GM18511 (cell line): ENCODE measurements around the gene ZNF205.
"Not testable (repeated sequence)": the region's sequence is repeated elsewhere in the genome, so short reads cannot be mapped to it uniquely, and the experiment has no call there.

Experiments used
- ATAC-seq: cut with Tn5 transposase; IDR thresholded peaks from one replicate; pipeline ENCODE4 v1.9.1; 2021; ENCODE audit warnings: mild to moderate bottlenecking, moderate library complexity; ENCODE audit not compliant: unreplicated experiment

Gene ZNF205

DNA sequence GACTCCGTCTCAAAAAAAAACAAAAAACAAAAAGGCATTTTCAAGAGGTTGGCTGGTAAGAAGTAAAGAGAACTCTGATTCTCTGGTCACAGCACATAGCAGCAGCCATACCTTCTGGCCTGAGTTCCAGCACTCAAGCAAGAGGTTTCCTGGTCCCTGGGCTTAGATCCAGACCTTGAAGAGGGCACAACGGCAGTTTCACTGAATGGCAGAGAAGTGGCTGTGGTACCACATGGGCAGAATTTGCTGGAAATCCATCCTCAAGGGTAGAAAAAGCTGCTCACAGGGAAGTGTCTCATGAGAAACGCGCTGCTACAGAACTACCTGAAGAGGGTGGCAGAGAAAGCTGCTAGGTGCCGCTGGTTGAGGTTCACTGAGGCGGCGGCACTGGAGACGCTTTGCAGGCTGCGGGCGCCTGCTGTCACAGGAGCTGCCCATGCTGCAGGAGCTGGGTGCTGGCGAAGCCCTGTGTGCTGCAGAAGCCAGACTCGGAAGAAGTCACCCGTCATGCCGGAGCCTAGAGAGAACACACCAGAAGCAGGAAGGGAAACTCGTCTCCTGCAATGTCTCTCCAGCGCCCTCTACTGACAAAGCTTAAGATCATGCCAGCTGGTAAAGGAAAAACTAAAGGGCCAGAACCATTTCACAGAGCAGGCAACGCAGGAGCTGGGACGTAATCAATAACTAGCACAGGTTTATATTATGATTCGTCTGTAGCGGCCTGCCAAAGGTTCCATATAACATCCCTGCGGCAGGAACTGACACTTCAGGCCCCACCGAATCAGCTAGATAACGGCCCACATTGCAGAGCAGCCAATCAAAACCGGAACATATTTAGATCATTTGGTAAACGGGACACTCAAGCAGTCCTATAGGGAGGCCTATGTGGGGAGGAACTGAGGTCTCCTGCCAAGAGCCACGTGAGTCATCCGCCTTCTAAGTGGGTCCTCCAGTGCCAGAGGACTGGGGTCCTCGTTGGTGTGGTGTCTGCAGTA, 17.0 kb downstream of the ZNF205 start:
- ATAC-seq = peak; percentile 65

DNA sequence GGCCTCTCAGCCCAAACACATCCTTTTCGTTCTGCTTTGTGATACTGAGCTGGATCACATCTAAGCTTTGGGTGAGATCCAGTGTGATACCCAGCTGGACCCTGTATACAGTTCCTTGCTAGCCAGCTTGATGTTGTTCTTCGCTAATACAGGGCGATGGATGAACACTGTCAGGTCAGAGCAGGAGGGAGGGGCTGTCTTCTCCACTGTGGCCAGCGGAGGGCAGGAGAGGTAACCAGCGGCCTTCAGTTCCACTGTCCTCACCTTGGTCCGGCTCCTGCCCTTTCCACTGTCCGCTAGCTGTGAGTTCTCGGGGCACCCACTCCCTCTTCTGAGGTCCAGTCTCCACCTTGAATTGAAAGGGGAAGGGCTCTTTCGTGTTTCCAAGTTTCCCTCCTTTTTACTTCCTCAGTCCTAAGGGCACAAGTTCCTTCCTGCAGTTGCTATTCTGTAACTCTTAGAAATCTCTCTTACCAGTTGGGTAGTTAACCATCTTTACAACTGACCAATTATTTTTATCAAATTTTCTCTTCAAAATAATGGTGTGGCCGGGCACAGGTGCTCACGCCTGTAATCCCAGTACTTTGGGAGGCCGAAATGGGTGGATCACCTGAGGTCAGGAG, 19.5 kb downstream of the ZNF205 start:
- ATAC-seq = no peak

DNA sequence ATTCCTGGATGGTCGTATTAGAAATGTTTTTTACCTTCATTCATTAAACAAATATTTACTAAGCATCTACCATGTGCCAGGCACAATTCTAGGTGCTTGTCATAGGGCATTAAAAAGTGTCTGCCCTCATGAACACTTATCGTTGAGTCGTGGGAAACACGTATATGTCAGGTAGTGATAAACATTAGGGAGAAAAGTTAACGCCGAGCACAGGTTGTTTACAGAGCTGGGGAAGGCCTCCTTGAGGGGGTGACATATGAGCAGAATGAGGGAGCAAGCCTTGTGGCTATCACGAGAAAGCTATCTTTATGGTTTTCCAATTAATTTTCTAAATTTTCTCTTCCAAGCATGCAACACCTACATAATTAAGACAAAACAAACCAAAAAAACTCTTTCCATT, 21.5 kb downstream of the ZNF205 start:
- no peak for ATAC-seq

DNA sequence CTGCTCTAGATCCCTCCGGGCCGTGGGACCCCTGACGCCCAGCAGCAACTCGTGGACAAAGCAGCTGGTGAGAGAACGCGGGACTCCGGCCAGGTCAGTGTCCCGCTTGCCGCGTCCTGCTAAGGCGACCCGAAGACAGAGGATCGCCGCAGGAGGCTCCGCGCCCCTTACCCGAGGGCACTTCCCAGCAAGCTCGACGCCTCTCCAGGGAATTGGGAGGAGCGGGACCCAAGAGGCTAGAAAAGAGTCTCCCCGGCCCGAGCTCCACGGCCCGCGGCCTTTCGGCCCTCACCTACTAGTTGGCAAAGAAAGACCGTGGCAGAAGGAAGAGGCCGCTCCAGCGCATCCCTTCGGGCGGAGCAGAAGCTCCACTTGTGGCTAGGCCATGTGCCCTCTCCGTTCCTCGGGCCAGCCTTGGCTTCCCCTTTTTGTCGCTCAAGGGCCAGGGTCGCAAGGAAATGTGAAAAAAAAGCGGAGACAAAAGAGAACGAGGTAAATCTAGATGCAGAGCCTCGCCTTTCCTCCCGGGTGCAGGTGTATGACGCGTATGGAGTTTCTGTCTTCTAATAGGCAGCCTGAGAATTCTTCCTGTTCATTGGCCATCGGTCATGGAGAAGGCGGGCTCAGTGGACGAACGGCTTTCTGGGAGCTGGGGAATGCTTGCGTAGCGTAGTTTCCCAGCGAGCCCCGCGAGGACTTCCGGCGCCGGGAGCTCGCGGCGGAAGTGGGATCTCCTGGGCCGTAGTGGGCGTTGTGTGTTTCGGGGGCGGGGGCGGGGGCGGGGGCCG, 22.1 kb downstream of the ZNF205 start, which contains the start of gene ZNF213:
Gene ZNF213, plus strand, starts transcription at position 692 of the 788 bp plus-strand sequence. CDS start 2,252 bp downstream, outside the sequence.
- peak; percentile 95 for ATAC-seq

DNA sequence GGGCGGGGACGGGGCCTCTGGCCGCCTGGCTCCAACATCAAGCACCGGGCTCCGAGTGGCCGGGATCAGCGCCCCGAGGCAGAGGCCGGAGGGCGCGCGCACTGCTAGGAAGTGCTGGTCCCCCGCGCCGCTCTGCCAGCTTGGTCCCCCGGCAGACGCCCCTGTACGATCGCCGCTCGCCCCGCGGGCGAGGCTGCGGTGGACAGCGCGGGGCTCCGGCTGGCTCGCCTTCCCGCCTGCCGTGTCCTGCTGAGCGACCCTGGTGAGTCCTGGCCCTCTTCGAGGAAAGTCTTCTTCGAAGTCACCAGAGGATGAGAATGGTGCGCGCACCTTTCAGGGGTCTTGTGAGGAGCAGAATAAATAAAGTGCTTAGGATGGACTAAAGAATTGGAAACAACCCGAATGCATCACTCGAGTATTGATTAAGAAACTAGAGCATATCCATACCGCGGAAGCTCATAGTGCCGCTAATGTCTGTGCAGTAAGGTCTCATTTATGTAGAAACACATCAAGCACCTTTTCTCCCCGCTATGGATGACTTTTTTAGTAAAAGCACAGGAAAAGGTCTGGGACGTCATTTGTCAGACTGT, 22.8 kb downstream of the ZNF205 start:
- peak; percentile 2 for ATAC-seq

DNA sequence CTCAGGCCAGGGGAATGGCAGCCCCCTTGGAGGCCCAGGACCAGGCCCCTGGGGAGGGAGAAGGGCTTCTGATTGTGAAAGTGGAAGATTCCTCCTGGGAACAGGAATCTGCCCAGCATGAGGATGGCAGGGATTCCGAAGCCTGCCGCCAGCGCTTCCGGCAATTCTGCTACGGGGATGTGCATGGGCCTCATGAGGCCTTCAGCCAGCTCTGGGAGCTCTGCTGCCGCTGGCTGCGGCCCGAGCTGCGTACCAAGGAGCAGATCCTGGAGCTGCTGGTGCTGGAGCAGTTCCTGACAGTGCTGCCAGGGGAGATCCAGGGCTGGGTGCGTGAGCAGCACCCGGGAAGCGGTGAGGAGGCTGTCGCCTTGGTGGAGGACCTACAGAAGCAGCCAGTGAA, 24.9 kb downstream of the ZNF205 start:
- no peak for ATAC-seq

DNA sequence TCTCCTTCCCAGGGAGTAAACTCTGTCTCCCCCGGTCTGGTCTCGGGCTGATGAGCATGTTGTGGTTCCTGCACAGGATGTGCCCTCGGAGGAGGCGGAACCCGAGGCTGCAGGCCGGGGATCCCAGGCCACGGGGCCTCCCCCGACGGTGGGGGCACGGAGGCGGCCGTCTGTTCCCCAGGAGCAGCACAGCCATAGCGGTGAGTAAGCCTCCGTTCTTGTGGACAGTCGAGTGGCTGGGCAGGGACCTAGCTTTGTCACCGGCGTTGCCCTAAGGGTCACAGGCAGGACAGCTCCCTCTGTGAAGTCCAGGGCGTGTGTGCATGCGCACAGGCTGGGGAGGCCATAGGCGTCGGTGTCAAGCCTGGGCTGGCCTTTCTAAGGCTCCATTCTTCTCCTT, 26.0 kb downstream of the ZNF205 start:
- ATAC-seq = no peak

DNA sequence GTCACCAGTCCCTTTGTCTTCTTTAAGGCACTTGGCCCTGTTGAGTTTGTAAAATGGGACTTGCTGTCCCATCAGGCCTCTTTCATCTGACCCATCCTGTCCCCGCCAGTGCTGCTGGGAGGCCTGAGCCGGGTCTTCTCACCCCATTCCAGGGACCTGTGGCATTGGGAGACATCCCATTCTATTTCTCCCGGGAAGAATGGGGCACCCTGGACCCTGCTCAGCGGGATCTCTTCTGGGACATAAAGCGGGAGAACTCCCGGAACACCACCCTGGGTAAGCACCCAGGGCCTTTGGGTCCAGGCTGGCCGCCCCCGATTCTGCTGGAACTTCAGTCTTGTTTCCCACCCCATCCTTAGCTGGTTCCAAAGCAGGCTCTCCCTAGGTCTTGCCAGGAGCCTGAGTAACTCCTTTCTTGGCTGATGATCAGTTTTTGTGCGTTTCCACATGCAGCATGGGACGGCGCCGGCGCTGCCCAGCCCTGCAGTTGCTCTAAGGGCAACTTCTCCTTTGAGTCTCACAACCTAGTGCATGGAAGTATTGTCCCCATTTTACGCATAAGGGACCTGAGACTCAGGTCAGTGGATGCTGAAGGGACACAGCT, 26.5 kb downstream of the ZNF205 start:
- no peak for ATAC-seq

DNA sequence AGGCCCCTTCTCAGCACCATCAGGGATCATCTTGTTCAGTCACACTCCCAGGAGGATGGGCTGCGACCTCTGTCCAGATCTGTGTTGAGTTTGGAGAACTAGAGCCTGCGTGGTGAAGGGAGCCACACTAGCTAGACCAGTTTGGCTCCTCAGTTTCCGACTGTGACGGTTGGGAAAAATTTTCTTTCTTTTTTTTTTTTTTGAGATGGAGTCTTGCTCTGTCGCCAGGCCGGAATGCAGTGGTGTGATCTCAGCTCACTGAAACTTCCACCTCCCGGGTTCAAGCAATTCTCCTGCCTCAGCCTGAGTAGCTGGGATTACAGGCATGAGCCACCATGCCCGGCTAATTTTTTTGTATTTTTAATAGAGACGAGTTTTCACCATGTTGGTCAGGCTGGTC, 27.2 kb downstream of the ZNF205 start:
- not testable (repeated sequence) for ATAC-seq

DNA sequence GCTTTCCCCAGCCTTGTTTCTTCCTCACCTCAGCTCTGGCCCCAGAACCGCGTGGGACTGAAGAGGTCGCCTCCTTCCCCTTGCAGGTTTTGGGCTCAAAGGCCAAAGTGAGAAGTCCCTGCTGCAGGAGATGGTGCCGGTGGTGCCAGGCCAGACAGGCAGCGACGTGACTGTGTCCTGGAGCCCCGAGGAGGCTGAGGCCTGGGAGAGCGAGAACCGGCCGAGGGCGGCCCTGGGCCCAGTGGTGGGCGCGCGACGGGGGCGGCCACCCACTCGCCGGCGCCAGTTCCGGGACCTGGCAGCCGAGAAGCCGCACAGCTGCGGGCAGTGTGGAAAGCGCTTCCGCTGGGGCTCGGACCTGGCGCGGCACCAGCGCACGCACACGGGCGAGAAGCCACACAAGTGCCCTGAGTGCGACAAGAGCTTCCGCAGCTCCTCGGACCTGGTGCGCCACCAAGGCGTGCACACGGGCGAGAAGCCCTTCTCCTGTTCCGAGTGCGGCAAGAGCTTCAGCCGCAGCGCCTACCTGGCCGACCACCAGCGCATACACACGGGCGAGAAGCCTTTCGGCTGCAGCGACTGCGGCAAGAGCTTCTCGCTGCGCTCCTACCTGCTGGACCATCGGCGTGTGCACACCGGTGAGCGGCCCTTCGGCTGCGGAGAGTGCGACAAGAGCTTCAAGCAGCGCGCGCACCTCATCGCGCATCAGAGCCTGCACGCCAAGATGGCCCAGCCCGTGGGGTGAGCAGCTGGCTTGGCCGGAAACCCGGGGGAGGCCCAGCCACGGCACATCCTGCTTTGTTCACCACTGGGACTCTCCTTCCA, 28.4 kb downstream of the ZNF205 start:
- ATAC-seq = no peak

DNA sequence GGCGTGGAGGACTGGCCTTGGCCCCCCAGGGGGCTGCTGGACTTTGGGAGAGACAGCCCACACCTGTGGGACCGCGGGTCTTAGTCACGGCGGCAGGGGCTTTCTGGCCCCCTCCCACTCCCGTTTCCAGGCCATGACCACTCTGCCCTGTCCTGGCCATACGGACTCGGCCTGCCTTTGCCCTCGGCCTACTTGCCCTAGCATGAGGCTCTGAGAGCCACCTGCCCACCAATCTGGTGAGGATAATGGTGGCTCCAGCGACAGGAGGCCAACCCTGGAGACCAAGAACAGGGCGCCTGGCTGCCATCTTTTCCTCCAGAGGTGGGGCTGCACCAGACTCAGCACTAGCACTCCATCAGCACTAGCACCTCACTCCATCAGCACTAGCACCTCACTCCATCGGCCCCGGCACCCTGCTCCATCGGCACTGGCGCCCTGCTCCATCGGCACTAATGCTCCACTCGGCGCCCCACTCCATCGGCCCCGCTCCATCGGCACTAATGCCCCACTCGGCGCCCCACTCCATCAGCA, 29.5 kb downstream of the ZNF205 start:
- ATAC-seq = no peak

DNA sequence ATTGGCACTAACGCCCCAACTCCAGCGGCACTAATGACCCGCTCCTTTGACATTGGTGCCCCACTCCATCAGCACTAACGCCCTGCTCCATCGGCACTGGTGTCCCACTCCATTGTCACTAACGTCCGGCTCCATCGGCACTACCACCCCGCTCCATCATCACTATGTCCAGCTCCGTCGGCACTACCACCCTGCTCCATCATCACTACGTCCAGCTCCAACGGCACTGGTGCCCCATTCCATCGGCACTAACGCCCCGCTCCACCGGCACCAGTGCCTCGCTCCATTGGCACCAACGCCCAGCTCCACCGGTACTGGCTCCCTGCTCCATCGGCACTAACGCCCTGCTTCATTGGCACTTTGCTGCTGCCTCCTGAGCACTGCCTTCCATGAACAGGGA, 29.9 kb downstream of the ZNF205 start:
- ATAC-seq = no peak

DNA sequence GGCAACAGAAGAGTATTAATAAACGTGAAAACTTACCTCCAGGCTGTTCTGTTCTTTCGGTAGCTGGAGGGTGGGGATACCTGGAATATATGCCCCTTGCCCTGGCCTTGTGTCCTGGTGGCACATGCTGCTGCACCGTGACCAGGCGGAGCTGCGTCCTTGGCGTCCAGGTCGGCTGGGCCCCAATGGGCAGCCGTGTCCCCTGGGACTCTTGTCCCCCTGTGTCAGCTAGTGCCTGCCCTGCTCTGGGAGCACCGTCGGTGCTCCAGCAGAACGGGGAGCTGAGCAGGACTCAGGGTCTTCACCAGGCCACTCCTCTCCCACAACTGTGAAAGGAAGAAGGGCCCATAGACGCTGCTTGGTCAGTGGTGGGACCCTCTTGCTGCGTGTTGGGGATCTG, 30.4 kb downstream of the ZNF205 start:
- ATAC-seq = no peak

DNA sequence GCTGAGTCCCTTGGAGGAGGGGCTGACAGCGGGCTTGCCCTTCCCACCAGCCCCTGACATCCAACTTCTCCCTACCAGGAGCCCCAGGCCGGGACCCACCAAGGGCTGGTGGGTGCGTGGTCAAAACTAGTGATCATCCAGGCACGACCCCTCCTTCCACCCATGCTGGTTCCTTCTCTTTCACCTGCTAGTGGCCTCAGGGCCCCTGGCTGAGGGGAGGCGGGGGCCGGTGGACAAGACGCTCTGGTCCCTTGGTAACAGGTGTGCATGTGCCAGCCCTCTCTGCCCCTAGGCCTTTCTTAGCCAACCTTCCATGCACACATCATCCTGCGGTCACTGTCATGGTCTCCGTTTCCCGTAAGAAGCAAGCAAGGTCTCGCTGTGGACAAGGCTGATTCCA, 30.8 kb downstream of the ZNF205 start:
- ATAC-seq = no peak

DNA sequence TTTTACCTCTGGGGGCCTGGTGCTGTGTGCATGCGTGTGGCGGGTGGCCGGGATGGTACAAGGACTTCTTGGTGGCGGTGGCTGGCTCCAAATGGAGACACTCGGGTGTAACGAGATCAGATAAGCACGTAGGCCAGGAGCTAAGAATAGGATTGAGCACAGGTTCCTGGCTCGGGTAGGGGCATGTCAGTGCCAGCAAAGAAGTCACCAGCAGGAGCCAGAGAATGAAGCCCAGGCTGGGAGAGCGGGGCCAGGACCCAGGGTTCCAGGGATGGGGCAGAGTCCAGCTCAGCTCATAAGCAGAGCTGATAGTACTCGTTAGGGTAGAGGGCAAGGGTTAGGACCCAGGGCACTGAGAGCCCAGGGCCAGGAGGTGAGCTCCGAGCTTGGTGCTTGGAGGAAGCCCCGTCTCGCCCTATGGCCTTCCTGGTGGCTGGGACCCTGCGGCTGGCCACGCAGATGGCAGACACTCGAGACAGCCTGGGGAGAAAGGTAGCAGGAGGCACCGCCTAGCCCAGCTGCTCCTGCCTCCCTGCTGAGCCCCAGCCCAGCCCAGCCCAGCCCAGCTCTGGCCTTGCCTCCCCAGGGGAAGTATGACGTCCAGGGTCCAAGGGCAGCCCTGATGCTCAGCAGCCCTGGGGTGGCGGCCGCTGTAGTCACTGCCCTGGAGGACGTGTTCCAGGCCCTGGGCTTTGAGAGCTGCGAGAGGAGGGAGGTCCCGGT, 31.4 kb downstream of the ZNF205 start:
- ATAC-seq = no peak

DNA sequence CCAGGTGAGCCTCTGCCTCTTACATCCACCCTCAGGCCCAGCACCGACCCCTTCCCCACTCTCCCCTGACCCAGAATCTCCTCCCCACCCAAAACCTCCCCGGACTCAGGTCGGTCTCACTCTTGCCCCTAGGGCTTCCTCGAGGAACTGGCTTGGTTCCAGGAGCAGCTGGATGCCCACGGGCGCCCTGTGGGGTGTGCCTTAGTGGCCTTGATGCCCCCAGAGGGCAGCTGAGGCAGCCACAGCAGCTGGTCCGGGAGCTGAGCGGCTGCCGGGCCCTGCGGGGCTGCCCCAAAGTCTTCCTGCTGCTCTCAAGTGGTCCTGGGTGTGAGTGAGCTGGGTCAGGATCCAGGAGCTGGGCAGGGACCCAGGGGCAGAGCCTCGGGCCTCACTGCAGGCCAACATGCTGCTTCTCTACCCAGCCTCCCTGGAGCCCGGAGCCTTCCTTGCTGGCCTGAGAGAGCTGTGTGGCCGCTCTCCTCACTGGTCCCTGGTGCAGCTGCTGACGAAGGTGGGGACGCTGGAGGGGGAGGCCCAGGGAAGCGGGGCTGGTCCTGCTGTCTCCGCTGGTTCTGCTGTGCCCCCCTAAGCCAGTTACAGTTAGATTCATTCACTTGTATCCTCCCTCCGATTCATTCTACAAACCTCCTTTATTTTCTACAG, 32.1 kb downstream of the ZNF205 start:
- ATAC-seq = no peak

DNA sequence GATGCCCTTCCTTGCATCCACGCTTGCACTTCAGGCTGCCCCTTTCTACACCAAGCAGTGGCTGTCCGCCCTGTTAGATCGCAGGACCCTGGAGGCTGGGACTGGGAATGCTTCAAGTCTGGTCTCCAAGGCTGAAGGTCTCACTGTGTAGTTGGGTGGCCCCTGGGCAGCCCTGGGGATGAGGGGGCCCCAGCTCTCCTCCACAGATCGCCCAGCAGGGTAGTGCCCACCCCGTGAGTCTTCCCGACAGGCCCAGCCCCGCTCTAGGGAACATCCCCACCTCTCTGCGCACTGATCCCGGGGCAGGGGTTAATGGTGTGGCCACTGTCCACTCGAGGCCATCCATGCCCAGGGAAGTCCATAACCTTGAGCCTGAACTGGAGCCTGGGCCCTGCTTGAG, 32.8 kb downstream of the ZNF205 start:
- ATAC-seq = no peak

DNA sequence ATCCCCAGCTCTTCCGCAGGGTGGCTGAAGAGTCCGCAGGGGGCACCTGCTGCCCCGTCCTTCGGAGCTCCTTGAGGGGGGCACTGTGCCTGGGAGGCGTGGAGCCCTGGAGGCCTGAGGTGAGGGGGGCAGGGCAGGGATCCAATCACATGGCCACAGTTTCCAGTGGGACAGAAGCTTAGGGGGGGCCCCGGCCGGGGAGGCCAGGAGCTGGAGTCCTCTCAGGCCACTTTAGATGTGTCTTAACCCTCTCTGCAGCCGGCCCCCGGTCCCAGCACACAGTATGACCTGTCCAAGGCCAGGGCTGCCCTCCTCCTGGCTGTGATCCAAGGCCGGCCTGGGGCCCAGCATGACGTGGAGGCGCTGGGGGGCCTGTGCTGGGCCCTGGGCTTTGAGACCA, 33.3 kb downstream of the ZNF205 start:
- ATAC-seq = no peak
